Panc1 (cell line): ENCODE measurements around the gene MRAP.

ENCODE experiments used
- CTCF ChIP-seq: fragments of 450-650 bp; IDR thresholded peaks from 2 replicates; pipeline ENCODE4 v1.5.1; 2017; ENCODE audit warnings: mild to moderate bottlenecking
- POLR2AphosphoS5 ChIP-seq: IDR thresholded peaks from 2 replicates; pipeline ENCODE4 v1.6.1; 2012; ENCODE audit warnings: mild to moderate bottlenecking, low read depth, low read length, moderate library complexity
- REST ChIP-seq, 2 experiments: IDR thresholded peaks; 2 replicates each; pipeline ENCODE4 v1.6.1; 2011 to 2012; ENCODE audit warnings: low read depth in 2 of 2, control low read depth in 1 of 2, low read length in 1 of 2, mild to moderate bottlenecking in 1 of 2, moderate library complexity in 1 of 2; ENCODE audit not compliant: insufficient read depth in 1 of 2

- TF ChIP-seq CTCF (no peak), REST (IDR thresholded peaks at IDR 0.05; ENCODE audit: insufficient read depth in 1 of 2, low read depth in 2 of 2, low read length in 1 of 2) (no peak), POLR2AphosphoS5 (no peak)
Measured at GRCh38 chr21:32338209-32338921, 39.7 kb downstream of the MRAP start.
